ENCODE data around the gene MRPL20. TPM values are rescaled to one million over a fixed set of nuclear protein-coding genes. Genes with fewer than 3 reads are reported as not detected.

Gene MRPL20
- total and polyA plus RNA-seq, 9 of the 15 experiments (the other 6 are each of a cell fraction or from before 2014, with no cell fraction given), result 180 to 671 (median 229) TPM

DNA sequence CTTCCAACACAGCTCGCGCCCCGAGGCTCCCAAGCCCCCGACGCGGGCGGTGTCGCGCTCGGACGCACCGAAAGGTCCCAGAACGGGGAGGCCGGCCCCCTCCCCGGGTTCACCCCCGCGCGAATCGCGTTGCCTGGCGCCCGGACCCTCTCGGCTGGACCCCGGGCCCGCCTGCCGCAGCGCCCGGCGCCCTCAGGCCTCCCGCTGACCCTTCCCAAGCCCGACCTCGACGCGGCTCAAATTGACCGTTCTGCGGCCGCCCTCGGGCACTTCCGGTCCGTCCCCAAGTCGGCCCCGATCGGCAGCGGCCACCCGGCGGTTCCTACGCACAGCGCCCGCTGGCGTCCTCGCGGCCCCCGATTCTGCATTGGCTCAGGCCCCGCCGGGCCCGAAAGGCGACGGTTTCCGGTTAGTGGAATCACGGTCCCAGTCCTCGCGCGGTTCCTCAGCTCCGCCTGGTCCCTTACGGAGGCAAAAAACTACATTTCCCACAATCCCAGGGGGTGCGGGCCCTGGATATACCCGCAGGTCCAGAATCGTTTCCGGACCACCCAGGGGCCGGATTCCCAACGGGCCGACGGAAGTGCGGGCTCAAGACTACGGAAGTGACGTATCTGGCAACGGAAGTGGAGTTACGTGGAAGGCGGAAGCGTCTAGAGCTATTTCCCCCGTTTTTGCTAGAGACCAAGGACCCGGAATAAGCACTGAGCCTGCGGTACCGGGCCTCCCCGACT lies 32.0 kb downstream of the MRPL20 start, which contains the start of gene AURKAIP1 (continued):
- TF ChIP-seq, protein P1, sequence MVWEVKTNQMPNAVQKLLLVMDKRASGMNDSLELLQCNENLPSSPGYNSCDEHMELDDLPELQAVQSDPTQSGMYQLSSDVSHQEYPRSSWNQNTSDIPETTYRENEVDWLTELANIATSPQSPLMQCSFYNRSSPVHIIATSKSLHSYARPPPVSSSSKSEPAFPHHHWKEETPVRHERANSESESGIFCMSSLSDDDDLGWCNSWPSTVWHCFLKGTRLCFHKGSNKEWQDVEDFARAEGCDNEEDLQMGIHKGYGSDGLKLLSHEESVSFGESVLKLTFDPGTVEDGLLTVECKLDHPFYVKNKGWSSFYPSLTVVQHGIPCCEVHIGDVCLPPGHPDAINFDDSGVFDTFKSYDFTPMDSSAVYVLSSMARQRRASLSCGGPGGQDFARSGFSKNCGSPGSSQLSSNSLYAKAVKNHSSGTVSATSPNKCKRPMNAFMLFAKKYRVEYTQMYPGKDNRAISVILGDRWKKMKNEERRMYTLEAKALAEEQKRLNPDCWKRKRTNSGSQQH (CRISPR knock-in tag; IDR thresholded peaks at IDR 0.05), result peak; percentile 61; the same call in 1 of the 2 replicates
- TF ChIP-seq, protein P2, sequence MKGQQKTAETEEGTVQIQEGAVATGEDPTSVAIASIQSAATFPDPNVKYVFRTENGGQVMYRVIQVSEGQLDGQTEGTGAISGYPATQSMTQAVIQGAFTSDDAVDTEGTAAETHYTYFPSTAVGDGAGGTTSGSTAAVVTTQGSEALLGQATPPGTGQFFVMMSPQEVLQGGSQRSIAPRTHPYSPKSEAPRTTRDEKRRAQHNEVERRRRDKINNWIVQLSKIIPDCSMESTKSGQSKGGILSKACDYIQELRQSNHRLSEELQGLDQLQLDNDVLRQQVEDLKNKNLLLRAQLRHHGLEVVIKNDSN (CRISPR knock-in tag; IDR thresholded peaks at IDR 0.05), result no peak
- TF ChIP-seq NCOA6 (IDR thresholded peaks at IDR 0.05) (no peak), GTF2F1 (IDR thresholded peaks at IDR 0.05; ENCODE audit: low read depth, low read length) (no peak), TARDBP (IDR thresholded peaks at IDR 0.05) (peak; percentile 95), ZNF717 (CRISPR knock-in tag; IDR thresholded peaks at IDR 0.05) (no peak), RFX5 (IDR thresholded peaks at IDR 0.05; ENCODE audit: low read depth, low read length) (0 out of 2 replicates have a peak, but pooled peaks have one; percentile 49), HDAC6 (IDR thresholded peaks at IDR 0.05; ENCODE audit: low read depth, low read length) (no peak), ETS2 (tag; IDR thresholded peaks at IDR 0.05; ENCODE audit: borderline replicate concordance, poor library complexity, severe bottlenecking) (no peak), SRF (CRISPR knock-in tag; IDR thresholded peaks at IDR 0.05) (peak in 1 of 2 experiments; percentile 87; a peak in 2 of 4 replicates), CREBBP (IDR thresholded peaks at IDR 0.05; ENCODE audit: low read depth, low read length) (no peak), HDAC3 (IDR thresholded peaks at IDR 0.05; ENCODE audit: borderline replicate concordance, partially characterized antibody) (peak; percentile 99)
- TF ChIP-seq, protein P3, sequence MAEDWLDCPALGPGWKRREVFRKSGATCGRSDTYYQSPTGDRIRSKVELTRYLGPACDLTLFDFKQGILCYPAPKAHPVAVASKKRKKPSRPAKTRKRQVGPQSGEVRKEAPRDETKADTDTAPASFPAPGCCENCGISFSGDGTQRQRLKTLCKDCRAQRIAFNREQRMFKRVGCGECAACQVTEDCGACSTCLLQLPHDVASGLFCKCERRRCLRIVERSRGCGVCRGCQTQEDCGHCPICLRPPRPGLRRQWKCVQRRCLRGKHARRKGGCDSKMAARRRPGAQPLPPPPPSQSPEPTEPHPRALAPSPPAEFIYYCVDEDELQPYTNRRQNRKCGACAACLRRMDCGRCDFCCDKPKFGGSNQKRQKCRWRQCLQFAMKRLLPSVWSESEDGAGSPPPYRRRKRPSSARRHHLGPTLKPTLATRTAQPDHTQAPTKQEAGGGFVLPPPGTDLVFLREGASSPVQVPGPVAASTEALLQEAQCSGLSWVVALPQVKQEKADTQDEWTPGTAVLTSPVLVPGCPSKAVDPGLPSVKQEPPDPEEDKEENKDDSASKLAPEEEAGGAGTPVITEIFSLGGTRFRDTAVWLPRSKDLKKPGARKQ (CRISPR knock-in tag; IDR thresholded peaks at IDR 0.05), result no peak
- TF ChIP-seq, protein P4, sequence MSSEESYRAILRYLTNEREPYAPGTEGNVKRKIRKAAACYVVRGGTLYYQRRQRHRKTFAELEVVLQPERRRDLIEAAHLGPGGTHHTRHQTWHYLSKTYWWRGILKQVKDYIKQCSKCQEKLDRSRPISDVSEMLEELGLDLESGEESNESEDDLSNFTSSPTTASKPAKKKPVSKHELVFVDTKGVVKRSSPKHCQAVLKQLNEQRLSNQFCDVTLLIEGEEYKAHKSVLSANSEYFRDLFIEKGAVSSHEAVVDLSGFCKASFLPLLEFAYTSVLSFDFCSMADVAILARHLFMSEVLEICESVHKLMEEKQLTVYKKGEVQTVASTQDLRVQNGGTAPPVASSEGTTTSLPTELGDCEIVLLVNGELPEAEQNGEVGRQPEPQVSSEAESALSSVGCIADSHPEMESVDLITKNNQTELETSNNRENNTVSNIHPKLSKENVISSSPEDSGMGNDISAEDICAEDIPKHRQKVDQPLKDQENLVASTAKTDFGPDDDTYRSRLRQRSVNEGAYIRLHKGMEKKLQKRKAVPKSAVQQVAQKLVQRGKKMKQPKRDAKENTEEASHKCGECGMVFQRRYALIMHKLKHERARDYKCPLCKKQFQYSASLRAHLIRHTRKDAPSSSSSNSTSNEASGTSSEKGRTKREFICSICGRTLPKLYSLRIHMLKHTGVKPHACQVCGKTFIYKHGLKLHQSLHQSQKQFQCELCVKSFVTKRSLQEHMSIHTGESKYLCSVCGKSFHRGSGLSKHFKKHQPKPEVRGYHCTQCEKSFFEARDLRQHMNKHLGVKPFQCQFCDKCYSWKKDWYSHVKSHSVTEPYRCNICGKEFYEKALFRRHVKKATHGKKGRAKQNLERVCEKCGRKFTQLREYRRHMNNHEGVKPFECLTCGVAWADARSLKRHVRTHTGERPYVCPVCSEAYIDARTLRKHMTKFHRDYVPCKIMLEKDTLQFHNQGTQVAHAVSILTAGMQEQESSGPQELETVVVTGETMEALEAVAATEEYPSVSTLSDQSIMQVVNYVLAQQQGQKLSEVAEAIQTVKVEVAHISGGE (CRISPR knock-in tag; IDR thresholded peaks at IDR 0.05), result peak; percentile 99 to 100 (median 99)
- TF ChIP-seq, protein P5, sequence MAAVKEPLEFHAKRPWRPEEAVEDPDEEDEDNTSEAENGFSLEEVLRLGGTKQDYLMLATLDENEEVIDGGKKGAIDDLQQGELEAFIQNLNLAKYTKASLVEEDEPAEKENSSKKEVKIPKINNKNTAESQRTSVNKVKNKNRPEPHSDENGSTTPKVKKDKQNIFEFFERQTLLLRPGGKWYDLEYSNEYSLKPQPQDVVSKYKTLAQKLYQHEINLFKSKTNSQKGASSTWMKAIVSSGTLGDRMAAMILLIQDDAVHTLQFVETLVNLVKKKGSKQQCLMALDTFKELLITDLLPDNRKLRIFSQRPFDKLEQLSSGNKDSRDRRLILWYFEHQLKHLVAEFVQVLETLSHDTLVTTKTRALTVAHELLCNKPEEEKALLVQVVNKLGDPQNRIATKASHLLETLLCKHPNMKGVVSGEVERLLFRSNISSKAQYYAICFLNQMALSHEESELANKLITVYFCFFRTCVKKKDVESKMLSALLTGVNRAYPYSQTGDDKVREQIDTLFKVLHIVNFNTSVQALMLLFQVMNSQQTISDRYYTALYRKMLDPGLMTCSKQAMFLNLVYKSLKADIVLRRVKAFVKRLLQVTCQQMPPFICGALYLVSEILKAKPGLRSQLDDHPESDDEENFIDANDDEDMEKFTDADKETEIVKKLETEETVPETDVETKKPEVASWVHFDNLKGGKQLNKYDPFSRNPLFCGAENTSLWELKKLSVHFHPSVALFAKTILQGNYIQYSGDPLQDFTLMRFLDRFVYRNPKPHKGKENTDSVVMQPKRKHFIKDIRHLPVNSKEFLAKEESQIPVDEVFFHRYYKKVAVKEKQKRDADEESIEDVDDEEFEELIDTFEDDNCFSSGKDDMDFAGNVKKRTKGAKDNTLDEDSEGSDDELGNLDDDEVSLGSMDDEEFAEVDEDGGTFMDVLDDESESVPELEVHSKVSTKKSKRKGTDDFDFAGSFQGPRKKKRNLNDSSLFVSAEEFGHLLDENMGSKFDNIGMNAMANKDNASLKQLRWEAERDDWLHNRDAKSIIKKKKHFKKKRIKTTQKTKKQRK (IDR thresholded peaks at IDR 0.05; ENCODE audit: borderline replicate concordance, low read depth, low read length), result 0 out of 2 replicates have a peak, but pooled peaks have one; percentile 34
